HuH-7.5 (cell line): Measurements from ENCODE around the gene DNAJC13.

Source experiments
- DNase-seq: peaks from one replicate; pipeline ENCODE4 v3.0.0; 2011; ENCODE audit warnings: low spot score

The DNAJC13 gene

DNA sequence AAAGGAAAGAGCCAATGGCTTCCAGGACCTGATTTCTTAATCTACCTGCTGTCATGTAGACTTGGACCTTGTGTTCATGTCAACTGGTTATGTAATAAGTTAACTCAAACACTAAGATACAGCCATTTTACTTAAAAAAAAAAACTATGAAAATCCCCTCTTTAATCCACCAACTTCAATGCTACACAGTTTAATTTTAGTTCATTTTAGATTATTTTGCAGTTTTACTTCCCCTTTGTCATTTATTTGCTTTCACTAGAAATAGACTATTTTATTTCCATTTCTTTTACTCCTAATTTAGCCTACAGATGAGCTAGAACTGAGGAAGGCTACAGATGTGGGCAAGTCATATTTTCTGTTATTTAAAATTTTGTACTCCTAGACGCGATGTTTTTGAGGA, 10.7 kb upstream of the DNAJC13 start:
- no peak for DNase-seq

DNA sequence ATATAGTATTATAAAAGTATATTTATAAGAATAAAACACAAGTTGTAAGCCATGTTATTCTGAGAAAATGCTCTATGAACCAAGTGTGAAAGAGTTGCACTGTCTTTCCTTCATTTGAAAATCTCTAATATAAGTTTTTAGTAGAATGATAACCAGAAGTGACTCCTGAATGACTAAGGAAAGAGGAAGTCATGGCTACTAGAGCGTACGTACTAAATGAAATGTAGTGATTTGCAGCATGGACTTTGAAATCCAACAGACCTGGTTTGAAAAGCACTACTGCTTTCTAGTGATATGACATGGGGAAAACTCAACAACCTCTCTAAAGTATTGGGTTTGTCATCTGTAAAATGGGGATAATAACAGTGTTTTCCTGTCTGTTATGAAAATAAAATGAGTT, 10.3 kb upstream of the DNAJC13 start:
- no peak for DNase-seq

DNA sequence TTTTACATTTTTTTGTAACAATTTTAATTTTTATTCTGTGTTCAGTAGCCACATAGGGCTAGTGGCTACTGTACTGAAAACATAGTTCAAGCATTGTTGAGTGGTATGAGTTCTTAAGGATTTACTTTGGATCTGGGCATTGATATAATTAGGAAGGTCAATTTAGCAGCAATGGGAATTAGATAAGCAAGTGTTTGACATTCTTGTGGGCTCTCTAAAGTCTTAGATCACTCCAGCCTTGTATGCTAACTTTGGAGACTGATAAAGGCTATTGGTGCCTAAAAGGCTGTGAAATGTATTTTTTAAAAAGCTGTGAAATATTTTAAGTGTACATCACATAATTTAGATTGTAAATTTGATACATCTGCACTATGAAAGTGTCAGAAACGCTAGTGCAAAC, 2.5 kb upstream of the DNAJC13 start:
- no peak for DNase-seq

DNA sequence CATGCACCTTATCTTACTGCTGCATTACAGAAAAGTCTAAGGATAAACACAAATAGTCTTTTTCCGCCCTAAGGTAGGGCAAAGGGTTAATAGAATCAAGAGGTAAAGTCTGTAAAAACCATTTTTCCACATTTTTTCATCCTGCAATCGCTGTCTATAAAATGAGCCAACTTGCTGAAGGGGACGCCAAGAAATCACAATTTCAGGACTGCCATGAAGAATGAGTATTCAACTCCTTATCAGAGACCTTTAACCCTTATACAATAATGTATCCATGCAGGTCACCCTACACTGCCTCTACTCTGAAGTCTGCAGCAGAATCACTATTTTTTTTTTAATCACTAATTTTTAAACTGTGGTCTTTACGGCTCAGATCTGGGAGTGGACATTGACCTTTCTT, 1.1 kb upstream of the DNAJC13 start:
- no peak for DNase-seq

DNA sequence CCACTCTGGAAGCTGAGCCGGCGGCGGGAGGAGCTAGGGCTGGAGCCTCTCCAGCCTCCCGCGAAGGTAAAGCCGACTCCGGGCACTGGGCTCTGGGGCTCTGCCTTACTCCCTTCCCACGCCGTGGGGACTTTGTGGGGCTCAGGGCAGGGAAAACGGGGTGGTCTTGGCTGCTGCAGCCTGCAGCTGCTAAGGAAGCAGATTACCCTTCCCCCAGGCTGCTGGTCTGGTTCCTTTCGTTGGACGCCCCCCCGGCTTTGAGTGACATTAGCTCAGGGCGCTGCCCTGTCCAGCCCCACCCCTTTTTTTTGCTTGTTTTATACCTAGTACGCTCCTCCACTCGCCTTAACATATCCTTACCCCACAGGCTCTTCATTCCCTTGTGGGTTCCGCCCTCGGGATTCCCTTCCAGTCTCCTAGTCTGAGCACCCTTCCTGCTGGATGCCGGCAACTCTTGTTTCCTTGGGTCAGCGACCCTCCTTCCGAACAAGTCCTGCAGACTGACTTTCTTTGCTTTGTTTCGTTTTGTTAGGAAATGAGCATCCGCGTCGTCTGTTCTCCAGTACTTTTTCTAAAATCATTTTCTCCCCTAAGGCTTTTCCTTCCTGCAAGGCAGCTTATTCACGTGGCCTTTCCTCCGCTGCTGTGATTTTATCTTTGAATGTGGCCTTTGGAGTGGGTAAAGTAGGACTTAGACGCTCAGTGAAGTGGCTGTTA, 551 bp downstream of the DNAJC13 start:
- peak; percentile 43 for DNase-seq

DNA sequence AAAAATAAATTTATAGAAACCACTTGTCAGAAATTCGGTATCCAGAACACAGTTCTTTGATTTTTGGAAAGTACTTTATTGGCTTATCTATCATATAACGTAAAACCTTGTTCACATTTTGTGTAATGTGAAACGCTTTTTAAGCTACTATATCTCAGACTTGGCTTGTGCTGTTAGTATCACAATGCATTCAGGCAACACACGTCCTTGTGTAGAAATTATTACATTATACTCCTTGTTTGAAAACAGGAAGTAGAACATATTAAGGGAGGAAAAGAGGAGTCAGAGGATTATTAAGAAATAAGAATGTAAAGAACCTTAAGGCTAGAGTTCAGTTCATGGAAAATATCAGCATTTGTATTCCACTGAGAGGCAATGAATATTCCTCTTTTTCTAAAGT, 1.6 kb downstream of the DNAJC13 start:
- DNase-seq: no peak

DNA sequence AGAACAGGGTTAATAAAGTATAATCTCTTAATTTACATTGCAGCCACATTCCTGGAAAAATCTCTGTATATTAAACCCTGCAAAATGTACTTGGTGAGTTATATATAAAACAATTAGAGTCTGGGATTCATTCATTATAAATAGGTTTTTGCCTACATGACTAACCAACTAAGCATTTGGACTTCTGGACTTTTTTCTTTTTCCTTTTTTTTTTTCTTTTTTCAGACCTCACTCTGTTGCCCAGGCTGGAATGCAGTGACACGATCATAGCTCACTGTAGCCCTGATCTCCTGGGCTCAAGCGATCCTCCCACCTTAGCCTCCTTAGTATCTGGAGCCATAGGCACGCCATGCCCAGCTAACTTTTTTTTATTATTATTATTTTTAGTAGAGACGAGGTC, 4.5 kb downstream of the DNAJC13 start:
- DNase-seq: no peak

DNA sequence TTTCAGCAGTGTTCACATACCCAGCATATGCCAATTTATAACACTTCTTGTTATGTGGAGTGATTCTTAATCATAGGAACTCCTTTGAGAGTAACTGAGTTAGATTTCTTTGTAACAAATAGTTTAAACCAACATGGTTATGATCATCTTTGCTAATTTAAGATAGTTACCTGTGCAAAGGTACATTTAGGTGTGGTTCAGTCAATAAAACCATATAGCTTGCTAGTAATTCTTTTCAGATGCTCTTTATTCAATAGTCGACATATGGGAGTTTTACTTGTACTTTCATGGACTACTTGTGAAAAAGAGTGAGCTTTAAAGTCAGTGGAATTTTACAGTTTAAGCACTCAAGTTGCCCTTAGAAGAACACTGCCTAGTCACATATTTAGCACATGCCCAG, 5.2 kb downstream of the DNAJC13 start:
- DNase-seq: no peak

DNA sequence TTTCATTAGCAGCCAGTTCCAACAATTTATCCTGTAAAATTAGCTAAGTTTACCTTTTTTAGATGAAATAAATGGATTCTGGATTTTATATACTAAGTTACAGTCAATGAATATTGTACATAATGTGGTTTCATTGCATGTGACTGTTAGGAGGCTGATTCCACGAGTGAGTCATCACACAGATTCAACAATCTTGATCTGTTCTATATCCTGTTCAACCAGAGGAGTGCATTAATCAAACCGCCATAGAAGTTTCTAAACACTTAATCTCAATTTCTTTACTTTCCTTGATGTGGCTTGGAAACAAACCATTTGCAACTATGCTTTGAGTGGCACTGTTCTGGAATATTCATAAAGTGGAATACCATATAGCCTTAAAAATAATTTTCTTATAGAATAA, 15.3 kb downstream of the DNAJC13 start:
- DNase-seq: no peak

DNA sequence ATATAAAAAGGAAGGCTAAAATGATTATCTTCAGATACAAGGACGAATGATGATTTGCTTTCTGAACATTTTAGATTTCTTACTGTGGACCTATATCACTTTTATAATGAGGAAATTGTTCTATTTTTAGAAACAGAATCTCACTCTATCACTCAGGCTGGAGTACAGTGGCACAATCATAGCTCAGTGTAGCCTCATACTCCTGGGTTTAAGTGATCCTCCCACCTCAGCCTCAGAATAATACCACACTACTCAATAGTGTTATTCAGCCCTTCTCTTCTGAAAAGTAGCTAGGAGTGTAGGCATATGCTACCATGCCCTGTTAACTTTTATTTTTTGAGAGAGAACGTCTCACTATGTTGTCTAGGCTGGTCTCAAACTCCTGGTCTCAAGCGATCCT, 15.8 kb downstream of the DNAJC13 start:
- DNase-seq: no peak

DNA sequence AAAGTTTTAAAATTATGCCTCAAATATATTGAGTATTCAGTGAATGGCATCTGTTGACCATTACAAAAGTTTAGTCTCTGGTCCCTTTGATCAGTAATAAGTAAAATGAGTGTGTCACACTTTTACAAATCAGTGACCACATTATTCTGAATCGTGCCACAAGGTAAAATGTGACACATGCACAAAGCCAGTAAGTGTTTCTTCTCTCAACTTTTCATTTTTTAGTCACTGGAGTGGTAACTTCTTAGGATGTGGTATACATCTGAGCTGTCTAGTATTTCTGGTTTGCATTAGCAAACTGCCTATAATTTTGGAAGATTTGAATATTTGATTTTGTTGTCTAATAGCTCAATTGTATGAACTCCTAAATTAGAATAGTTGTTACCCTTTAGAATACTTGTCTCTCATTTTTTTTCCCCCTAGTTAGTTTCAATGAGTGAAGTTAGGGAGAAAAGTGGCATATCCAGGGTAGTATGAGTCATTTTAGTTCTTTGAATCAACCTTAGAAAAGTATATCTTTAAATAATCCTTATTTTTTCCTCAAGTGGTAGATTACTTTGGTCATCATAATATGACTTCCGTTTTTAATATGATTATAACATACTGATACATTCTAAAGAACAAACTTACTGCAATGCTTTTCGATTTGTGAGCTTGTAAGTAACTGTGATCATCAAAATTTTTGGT, 18.1 kb downstream of the DNAJC13 start:
- no peak for DNase-seq

DNA sequence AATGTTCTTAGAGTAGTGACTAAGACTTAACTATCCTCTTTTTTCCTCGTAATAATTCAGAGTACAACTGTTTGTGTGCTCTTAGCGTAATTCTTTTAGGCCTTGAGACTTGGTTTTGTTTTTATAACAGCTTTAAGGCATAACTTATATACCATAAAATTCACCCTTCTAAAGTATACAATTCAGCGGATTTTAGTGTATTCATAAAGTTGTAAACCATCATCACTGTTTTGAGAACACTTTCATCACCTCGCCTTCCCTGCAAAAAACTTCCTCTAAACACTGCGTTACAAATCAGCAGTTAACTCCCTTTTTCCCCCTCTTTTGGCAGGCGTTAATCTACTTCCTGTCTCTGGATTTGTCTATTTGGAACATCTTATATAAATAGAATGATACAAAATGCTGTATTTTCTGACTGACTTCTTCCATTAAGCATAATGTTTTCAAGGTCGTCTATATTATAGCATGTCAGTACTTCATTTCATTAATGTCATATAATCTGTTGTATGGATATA, 18.7 kb downstream of the DNAJC13 start:
- no peak for DNase-seq

DNA sequence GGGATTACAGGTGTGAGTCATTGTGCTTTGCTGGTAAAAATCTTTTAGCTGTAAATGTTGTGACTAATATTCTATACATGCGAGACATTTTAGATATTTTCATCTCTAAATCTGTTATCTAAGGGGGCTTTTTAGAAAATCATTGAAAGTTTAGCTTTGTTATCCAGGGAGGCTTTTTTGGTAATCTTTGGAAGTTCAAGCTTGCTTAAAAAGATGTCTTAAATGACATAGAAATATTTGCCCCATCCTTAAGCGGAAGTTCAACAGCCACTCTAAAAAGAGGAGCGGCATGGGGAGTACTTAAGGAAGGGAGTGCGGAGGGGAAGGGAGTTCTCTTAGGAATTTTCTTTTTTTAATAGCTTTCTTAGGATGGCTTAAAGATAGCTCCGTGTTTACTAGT, 26.1 kb downstream of the DNAJC13 start:
- no peak for DNase-seq

DNA sequence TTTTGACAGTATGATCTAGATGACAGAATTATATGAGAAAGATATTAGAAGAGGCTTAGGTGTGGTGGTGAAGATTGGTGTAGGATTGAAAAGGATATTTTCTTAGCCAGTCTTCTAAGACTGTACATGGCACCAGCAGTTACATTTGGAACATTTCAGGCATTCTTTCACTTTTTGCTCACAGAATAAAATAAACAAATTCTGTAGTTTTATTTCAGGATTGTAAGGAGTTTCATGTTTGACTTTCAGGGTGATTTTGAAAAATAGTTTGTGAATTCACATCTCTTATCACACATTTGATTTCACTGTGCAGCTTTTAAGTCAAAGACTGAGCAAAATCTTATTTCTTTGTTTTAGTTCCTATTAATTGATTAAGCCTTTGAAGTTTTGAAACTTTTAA, 27.1 kb downstream of the DNAJC13 start:
- no peak for DNase-seq

DNA sequence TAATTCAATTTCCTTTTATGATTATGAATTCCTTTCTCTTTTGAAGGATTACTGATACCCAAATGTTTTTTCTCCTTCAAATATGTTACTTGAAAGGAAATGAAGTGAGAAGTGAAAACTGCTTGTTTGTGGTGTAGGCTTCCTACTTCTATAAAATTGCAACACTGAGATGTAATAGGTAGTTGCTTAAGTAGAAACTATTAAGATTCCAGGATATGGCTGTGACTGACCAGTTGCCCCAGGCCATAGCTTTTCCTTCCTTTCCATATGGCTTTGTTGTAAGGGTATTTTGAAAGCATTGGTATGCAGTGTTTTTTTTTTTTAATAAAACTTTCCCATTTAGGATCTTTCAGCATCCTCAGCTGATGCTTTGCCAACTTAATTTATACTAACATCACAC, 28.5 kb downstream of the DNAJC13 start:
- DNase-seq: no peak

DNA sequence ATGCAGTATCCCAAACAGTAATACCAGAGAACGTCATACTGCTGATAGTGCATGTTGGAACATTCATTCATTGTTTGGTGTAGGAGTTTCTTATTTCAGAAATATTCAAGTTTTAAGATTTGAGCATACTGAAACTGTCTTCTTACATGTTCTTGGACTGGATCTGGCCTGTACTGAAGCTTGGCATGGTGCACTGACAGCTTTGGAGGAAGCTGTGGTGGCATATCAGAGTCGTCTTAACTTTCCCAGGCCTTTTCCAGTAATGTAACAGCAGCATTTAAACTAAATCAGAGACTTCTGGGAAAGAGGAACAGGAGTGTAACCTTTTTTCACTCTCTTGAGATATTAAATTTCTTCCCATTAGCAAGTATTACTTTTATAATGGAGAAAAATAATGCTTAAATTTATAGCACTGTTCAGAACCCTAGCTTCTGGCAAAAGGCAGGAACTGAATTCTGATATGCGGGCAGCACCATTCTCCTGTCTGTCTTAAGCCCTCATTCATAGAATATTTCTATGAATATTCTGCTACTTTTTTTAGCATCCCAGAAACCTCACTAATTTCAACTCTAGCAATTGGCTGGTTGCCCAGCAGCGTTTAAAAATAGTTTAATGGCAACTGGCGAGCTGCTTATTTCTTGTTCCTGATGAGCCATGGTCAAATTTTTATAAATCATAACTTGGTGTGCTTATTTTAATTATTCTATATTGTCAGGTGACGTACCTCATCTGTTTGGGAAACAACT, 31.1 kb downstream of the DNAJC13 start:
- no peak for DNase-seq

DNA sequence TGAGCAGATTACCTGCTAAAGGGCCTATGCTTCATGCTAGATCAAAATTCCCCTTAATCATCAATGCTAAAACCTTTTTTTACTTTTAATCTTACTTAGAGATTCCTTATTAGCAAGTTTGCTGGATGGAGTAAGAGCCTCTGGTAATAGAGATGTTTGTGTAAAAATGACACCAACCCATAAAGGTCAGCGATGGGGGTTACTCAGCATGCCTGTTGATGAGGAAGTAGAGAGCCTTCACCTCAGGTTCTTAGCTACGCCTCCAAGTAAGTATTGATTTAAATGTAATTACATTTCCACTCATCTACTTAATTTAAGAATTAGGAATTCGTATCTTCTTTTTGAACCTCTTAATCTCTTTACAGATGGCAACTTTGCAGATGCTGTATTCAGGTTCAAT, 38.8 kb downstream of the DNAJC13 start:
- DNase-seq: no peak

DNA sequence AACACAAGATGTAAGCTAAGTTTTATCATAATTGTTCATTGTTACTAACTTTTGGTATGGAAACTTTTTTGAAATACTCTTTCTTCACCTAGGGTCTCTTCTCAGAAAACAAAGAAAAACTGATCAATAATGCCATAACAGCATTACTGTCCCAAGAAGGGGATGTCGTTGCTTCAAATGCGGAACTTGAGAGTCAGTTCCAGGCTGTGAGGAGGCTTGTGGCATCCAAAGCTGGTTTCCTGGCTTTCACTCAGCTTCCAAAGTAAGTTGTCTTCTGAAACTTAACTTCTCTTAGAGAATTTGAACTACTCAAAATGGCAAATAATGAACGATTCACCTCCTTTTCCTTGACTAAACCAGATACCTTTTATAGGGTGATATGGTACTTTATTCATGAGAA, 39.3 kb downstream of the DNAJC13 start:
- no peak for DNase-seq

DNA sequence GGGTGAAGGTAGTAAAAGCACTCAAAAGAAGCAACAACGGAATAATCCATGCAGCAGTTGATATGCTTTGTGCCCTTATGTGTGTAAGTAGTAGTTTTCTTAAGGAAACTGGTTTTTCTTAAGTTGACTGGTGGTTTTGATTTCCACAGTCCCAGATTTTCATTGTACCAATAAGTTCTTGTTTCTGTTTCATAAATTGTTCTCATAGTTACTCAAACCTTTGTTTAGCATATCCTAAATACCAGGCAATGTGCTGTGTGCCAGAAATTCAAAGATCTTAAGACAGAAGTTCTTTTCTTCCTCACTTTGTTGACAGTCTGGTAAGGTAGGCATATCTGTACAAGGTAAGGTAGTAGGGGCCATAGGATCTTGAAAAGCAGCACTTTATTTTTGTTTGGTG, 40.0 kb downstream of the DNAJC13 start:
- DNase-seq: no peak

DNA sequence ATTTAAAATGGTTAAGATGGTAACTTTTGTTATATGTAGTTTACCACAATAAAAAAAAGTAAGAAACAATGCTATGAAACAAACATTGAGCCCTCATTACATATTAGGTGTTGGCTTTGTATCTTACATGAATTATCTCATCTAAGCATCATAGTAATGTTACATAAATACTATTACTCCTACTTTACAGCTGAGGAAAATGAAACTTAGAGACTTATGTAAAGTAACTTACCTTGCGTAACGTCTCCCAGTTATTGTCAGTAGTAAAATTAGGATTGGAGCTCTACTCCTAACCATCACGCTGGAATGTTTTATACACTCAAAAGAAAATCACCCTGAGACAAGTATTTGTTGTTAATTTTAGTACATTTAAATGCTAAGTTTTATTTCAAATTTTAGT, 42.2 kb downstream of the DNAJC13 start:
- DNase-seq: no peak

DNA sequence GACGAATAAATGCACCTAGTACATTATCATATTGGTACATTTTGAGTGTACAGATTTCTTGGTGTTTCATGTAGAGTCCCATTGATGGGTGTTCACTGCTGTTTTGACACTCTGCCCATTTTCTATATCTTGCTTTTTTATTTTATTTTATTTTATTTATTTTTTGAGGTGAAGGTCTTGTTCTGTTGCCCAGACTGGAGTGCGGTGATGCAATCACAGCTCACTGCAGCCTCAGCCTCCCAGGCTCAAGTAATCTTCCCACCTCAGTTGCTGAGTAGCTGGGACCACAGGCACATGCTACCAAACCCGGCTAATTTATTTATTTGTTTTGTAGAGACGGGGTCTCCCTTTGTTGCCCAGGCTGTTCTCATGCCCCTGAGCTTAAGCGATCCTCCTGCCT, 44.2 kb downstream of the DNAJC13 start:
- no peak for DNase-seq

DNA sequence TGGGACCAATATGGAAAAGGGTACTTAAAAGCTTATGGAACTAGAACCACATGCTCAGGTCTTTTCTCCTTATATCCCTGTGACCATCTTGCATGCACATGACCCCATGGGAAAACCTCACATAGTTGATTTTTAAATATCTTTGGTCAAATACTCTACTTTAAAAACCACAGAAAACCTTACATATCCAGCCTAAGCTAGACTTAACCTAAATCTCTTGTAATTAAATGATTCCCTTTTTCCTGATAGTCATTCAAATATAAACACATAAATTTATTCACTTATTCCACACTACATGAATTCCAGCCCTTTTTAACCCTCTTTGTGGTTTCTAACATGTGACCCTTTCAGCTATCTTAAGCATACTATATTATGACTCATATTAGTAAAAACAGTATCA, 46.8 kb downstream of the DNAJC13 start:
- no peak for DNase-seq

DNA sequence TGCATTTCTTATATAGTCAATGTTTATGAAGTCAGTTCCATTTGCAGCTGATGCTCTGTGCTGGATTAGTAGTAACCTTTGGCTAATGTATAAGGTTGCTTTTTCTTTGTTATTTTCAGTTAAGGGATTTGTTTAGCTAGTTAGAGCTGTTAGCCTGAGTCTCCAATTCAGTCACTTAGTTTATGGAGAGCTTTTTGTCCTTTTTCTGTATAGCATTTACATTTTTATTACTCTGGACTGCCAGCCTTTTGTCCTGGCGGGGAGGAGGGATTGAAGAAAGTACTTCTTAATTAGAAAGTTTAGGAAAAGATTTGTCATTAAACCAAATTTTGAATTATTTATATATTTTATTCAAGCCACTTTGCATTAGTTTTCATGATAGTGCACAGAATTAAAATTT, 52.0 kb downstream of the DNAJC13 start:
- DNase-seq: no peak
